Trophoblast cell (in vitro differentiated cells and primary cell): ENCODE measurements around the gene UQCR10.

Experiments used
- DNase-seq, 2 donors: peaks; one replicate each; pipeline ENCODE4 v3.0.0-alpha.2; 2016
- H2AFZ ChIP-seq: 2 replicates; pipeline ENCODE4 v1.6.1; 2013; ENCODE audit warnings: low read length, moderate library complexity, mild to moderate bottlenecking; ENCODE audit not compliant: insufficient read depth, poor library complexity
- H2AK5ac ChIP-seq: 2 replicates; pipeline ENCODE4 v1.6.1; 2013; ENCODE audit warnings: mild to moderate bottlenecking, low read length
- H2BK120ac ChIP-seq: 2 replicates; pipeline ENCODE4 v1.6.1; 2013; ENCODE audit warnings: low read length, mild to moderate bottlenecking, moderate library complexity; ENCODE audit not compliant: insufficient read depth, poor library complexity
- H2BK12ac ChIP-seq: 2 replicates; pipeline ENCODE4 v1.6.1; 2013; ENCODE audit warnings: mild to moderate bottlenecking, low read length, moderate library complexity
- H2BK5ac ChIP-seq: 2 replicates; pipeline ENCODE4 v1.6.1; 2013; ENCODE audit warnings: low read length, low read depth, moderate library complexity, mild to moderate bottlenecking; ENCODE audit not compliant: poor library complexity
- H3K14ac ChIP-seq: 2 replicates; pipeline ENCODE4 v1.6.1; 2013; ENCODE audit warnings: mild to moderate bottlenecking, low read length
- H3K18ac ChIP-seq: 2 replicates; pipeline ENCODE4 v1.6.1; 2013; ENCODE audit warnings: mild to moderate bottlenecking, low read length
- H3K23ac ChIP-seq: 2 replicates; pipeline ENCODE4 v1.6.1; 2013; ENCODE audit warnings: low read length
- H3K27ac ChIP-seq: 2 replicates; pipeline ENCODE4 v1.5.1; 2013; ENCODE audit warnings: low read depth, mild to moderate bottlenecking, inconsistent platforms, low read length, moderate library complexity
- H3K27me3 ChIP-seq: 2 replicates; pipeline ENCODE4 v1.6.1; 2013; ENCODE audit warnings: inconsistent platforms, mild to moderate bottlenecking, low read length, moderate library complexity; ENCODE audit not compliant: insufficient read depth
- H3K36me3 ChIP-seq, 2 experiments: 1 replicate in 1 of 2; 2 replicates in 1 of 2; pipeline ENCODE4 v1.6.1; 2013; ENCODE audit warnings: low read length in 2 of 2, mild to moderate bottlenecking in 2 of 2, moderate library complexity in 1 of 2; ENCODE audit not compliant: insufficient read depth in 2 of 2, control insufficient read depth in 1 of 2
- H3K4ac ChIP-seq: 2 replicates; pipeline ENCODE4 v1.6.1; 2013; ENCODE audit warnings: low read depth, mild to moderate bottlenecking, low read length, moderate library complexity
- H3K4me1 ChIP-seq, 2 experiments: 1 replicate in 1 of 2; 2 replicates in 1 of 2; pipeline ENCODE4 v1.6.1; 2013; ENCODE audit warnings: low read length in 2 of 2, mild to moderate bottlenecking in 2 of 2, moderate library complexity in 1 of 2; ENCODE audit not compliant: insufficient read depth in 2 of 2, control insufficient read depth in 1 of 2
- H3K4me2 ChIP-seq: 2 replicates; pipeline ENCODE4 v1.6.1; 2013; ENCODE audit warnings: inconsistent platforms, mild to moderate bottlenecking, low read length, moderate library complexity
- H3K4me3 ChIP-seq: 2 replicates; pipeline ENCODE4 v1.5.1; 2013; ENCODE audit warnings: mild to moderate bottlenecking, low read depth, low read length, inconsistent platforms
- H3K79me1 ChIP-seq: one replicate; pipeline ENCODE4 v1.6.1; 2013; ENCODE audit warnings: low read length
- H3K79me2 ChIP-seq: 2 replicates; pipeline ENCODE4 v1.6.1; 2013; ENCODE audit warnings: low read length, mild to moderate bottlenecking; ENCODE audit not compliant: control insufficient read depth, insufficient read depth, poor library complexity
- H3K9ac ChIP-seq: 2 replicates; pipeline ENCODE4 v1.6.1; 2013; ENCODE audit warnings: mild to moderate bottlenecking, low read length
- H3K9me3 ChIP-seq: 2 replicates; pipeline ENCODE4 v1.6.1; 2013; ENCODE audit warnings: low read depth, mild to moderate bottlenecking, control low read depth, inconsistent platforms, low read length; ENCODE audit not compliant: insufficient read depth
- H4K12ac ChIP-seq: 2 replicates; pipeline ENCODE4 v1.6.1; 2013; ENCODE audit warnings: low read depth, mild to moderate bottlenecking, low read length, moderate library complexity
- H4K8ac ChIP-seq: 2 replicates; pipeline ENCODE4 v1.6.1; 2013; ENCODE audit warnings: low read depth, mild to moderate bottlenecking, low read length, moderate library complexity
- H4K91ac ChIP-seq: one replicate; pipeline ENCODE4 v1.6.1; 2013; ENCODE audit warnings: low read depth, mild to moderate bottlenecking, low read length, moderate library complexity
- WGBS: extraction: QIAGEN DNeasy Blood & Tissue Kit; methylation state at CpG from one replicate; pipeline ENCODE4 v1.1.7; 2013; ENCODE audit warnings: missing lambda C conversion rate; ENCODE audit not compliant: insufficient read length, insufficient coverage; ENCODE audit errors: extremely low coverage; 5-methylcytosine and 5-hydroxymethylcytosine counted together

UQCR10 gene

GRCh38 chr22:29814003-29814402 lies 46.8 kb downstream of the UQCR10 start:
- no peak overlapping the region for H4K8ac ChIP-seq
- H3K36me3 ChIP-seq = peaks cover 16 to 40% of the 10 kb centered on the region in 2 experiments
- no peak overlapping the region for H2BK5ac ChIP-seq
- no peak overlapping the region for H2BK120ac ChIP-seq
- peak overlapping the region; percentile 14 for H3K27ac ChIP-seq
- H3K4me3 ChIP-seq = no peak overlapping the region
- DNase-seq = peak; percentile 16 to 23
- no peak overlapping the region for H2AFZ ChIP-seq
- no peaks in the 10 kb centered on the region for H3K79me1 ChIP-seq
- WGBS = no CpG with 5 or more reads among the region's 5 CpGs
- H3K4me1 ChIP-seq = peaks cover 11 to 20% of the 10 kb centered on the region in 2 experiments
- H2BK12ac ChIP-seq = no peak overlapping the region
- H3K9me3 ChIP-seq = no peaks in the 10 kb centered on the region
- H3K4ac ChIP-seq = no peak overlapping the region
- H4K12ac ChIP-seq = no peak overlapping the region
- no peak overlapping the region for H3K14ac ChIP-seq
- no peaks in the 10 kb centered on the region for H3K27me3 ChIP-seq
- H2AK5ac ChIP-seq = no peak overlapping the region
- no peak overlapping the region for H3K9ac ChIP-seq
- no peak overlapping the region for H4K91ac ChIP-seq
- H3K79me2 ChIP-seq = no peaks in the 10 kb centered on the region
- H3K4me2 ChIP-seq = no peak overlapping the region
- H3K23ac ChIP-seq = no peak overlapping the region
- H3K18ac ChIP-seq = no peak overlapping the region

DNA sequence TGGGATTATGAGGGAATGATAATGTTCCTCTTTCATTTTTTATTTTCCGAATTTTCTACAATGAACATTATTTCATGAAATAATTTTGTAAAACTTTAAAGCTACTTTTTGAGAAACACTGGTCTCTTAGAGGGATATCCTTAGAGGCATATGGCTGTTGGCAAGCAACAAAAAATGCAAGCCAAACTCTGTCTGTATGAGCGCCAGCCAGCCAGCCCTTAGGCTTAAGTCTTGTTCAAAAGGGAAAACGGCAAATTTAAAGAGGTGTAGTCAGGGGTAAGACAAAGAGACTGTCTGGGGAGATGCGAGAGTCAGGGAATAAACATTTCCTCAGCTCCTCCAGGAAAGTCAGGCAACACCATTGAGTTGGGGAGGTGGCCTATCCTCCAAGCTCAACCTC lies 48.4 kb downstream of the UQCR10 start:
- H3K79me2 ChIP-seq = no peaks in the 10 kb centered on the region
- no peak overlapping the region for H3K23ac ChIP-seq
- no peak overlapping the region for H3K9ac ChIP-seq
- H4K91ac ChIP-seq = no peak overlapping the region
- no peaks in the 10 kb centered on the region for H3K27me3 ChIP-seq
- peaks cover 17 to 43% of the 10 kb centered on the region in 2 experiments for H3K36me3 ChIP-seq
- peak overlapping the region; percentile 36 for H2BK120ac ChIP-seq
- no peak overlapping the region for H3K4me3 ChIP-seq
- DNase-seq = no peak
- no peak overlapping the region for H3K18ac ChIP-seq
- no peak overlapping the region for H3K4ac ChIP-seq
- no peaks in the 10 kb centered on the region for H3K79me1 ChIP-seq
- H3K4me1 ChIP-seq = peaks cover 11 to 20% of the 10 kb centered on the region in 2 experiments
- H3K27ac ChIP-seq = no peak overlapping the region
- no peak overlapping the region for H2AK5ac ChIP-seq
- H2BK5ac ChIP-seq = no peak overlapping the region
- H4K12ac ChIP-seq = no peak overlapping the region
- no peaks in the 10 kb centered on the region for H3K9me3 ChIP-seq
- no peak overlapping the region for H2AFZ ChIP-seq
- WGBS = no CpG with 5 or more reads among the region's 4 CpGs
- H3K4me2 ChIP-seq = no peak overlapping the region
- H3K14ac ChIP-seq = peak overlapping the region; percentile 32
- peak overlapping the region; percentile 19 for H2BK12ac ChIP-seq
- peak overlapping the region; percentile 2 for H4K8ac ChIP-seq

GRCh38 chr22:29816128-29816527 lies 49.0 kb downstream of the UQCR10 start:
- Histone ChIP-seq H3K23ac (no peak overlapping the region), H3K4me1 (peaks cover 11 to 20% of the 10 kb centered on the region in 2 experiments), H3K79me1 (no peaks in the 10 kb centered on the region), H3K4ac (no peak overlapping the region), H2BK12ac (no peak overlapping the region), H3K79me2 (no peaks in the 10 kb centered on the region), H3K27me3 (no peaks in the 10 kb centered on the region), H3K9me3 (no peaks in the 10 kb centered on the region), H3K4me3 (no peak overlapping the region), H3K27ac (no peak overlapping the region), H3K36me3 (peaks cover 17 to 43% of the 10 kb centered on the region in 2 experiments), H4K12ac (no peak overlapping the region), H3K14ac (no peak overlapping the region), H3K18ac (no peak overlapping the region), H3K4me2 (no peak overlapping the region), H4K8ac (peak overlapping the region; percentile 2), H2BK120ac (no peak overlapping the region), H2AFZ (no peak overlapping the region), H2BK5ac (no peak overlapping the region), H2AK5ac (no peak overlapping the region), H3K9ac (no peak overlapping the region), H4K91ac (no peak overlapping the region)
- peak in 1 of 2 donors; percentile 56 for DNase-seq
- WGBS = no CpG with 5 or more reads among the region's 2 CpGs

DNA sequence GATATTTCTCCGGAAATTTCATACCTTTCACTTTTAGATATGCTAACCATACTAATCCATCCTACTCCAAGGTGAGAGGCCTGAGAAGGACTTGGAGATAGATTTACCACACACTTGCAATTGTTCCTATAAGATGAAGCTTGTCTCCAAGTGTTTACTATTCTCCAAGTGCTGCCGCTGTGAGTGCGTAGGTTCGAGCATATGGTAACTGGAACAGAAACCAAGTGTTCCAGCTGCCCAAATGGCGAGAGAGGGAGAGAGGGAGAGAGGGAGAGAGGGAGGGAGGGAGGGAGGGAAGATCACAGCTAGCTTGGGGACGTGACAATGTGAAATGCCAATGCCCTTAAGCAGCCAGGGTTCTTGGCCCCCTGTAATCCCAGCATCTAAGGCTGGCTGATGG lies 49.4 kb downstream of the UQCR10 start:
- peaks cover 11 to 20% of the 10 kb centered on the region in 2 experiments for H3K4me1 ChIP-seq
- no peak overlapping the region for H2AK5ac ChIP-seq
- no peak overlapping the region for H3K4ac ChIP-seq
- peaks cover 19 to 43% of the 10 kb centered on the region in 2 experiments for H3K36me3 ChIP-seq
- H3K14ac ChIP-seq = no peak overlapping the region
- no peaks in the 10 kb centered on the region for H3K27me3 ChIP-seq
- whole genome bisulfite sequencing = no CpG with 5 or more reads among the region's 6 CpGs
- H3K9ac ChIP-seq = no peak overlapping the region
- no peaks in the 10 kb centered on the region for H3K79me2 ChIP-seq
- no peak overlapping the region for H2BK120ac ChIP-seq
- no peak overlapping the region for H2BK5ac ChIP-seq
- H3K79me1 ChIP-seq = no peaks in the 10 kb centered on the region
- H4K8ac ChIP-seq = no peak overlapping the region
- H2AFZ ChIP-seq = no peak overlapping the region
- H4K91ac ChIP-seq = no peak overlapping the region
- H3K27ac ChIP-seq = no peak overlapping the region
- no peak for DNase-seq
- H3K9me3 ChIP-seq = no peaks in the 10 kb centered on the region
- no peak overlapping the region for H3K23ac ChIP-seq
- H3K18ac ChIP-seq = no peak overlapping the region
- H2BK12ac ChIP-seq = no peak overlapping the region
- H4K12ac ChIP-seq = no peak overlapping the region
- H3K4me2 ChIP-seq = no peak overlapping the region
- H3K4me3 ChIP-seq = no peak overlapping the region
